Prostate gland (tissue), 2 donors: ENCODE data around the gene SYTL1.

Experiments
- CTCF ChIP-seq, 4 experiments: fragments of 200-600 bp in 2 of 4; fragments of 450-650 bp in 2 of 4; sonication (generic) in 2 of 4; IDR thresholded peaks; 1 replicate in 3 of 4; 2 replicates in 1 of 4; pipeline ENCODE4 v1.5.1; 2016 to 2019; ENCODE audit warnings: antibody characterized with exemption in 4 of 4, mild to moderate bottlenecking in 2 of 4, moderate library complexity in 2 of 4
- POLR2A ChIP-seq: fragments of 450-650 bp; IDR thresholded peaks from one replicate; pipeline ENCODE4 v1.6.1; 2016; ENCODE audit warnings: antibody characterized with exemption, mild to moderate bottlenecking
- POLR2AphosphoS5 ChIP-seq: sonication (generic); formaldehyde crosslinking; IDR thresholded peaks from one replicate; pipeline ENCODE4 v1.6.1; 2017; ENCODE audit warnings: antibody characterized with exemption

GRCh38 chr1:27394925-27395324 is 53.1 kb downstream of the SYTL1 start:
- TF ChIP-seq POLR2A = no peak
- no peak for TF ChIP-seq POLR2AphosphoS5
- no peak for TF ChIP-seq CTCF (IDR thresholded peaks at IDR 0.05)
